OCI-LY1 (cell line): Measurements from ENCODE around the gene FANK1.

Source experiments
- EZH2 ChIP-seq: fragments of 200-600 bp; sonication (generic), shearing (Covaris generic); IDR thresholded peaks from 2 replicates; pipeline ENCODE4 v1.8.0; 2017; ENCODE audit warnings: borderline replicate concordance, mixed run types, mild to moderate bottlenecking, antibody characterized with exemption, low read length, moderate library complexity, mixed read lengths
- TF ChIP-seq, protein P1 (sequence below): fragments of 200-600 bp; sonication (generic), shearing (Covaris generic); IDR thresholded peaks from 2 replicates; pipeline ENCODE4 v1.5.1; 2017; ENCODE audit warnings: mild to moderate bottlenecking, antibody characterized with exemption, low read length, moderate library complexity, mixed read lengths

DNA sequence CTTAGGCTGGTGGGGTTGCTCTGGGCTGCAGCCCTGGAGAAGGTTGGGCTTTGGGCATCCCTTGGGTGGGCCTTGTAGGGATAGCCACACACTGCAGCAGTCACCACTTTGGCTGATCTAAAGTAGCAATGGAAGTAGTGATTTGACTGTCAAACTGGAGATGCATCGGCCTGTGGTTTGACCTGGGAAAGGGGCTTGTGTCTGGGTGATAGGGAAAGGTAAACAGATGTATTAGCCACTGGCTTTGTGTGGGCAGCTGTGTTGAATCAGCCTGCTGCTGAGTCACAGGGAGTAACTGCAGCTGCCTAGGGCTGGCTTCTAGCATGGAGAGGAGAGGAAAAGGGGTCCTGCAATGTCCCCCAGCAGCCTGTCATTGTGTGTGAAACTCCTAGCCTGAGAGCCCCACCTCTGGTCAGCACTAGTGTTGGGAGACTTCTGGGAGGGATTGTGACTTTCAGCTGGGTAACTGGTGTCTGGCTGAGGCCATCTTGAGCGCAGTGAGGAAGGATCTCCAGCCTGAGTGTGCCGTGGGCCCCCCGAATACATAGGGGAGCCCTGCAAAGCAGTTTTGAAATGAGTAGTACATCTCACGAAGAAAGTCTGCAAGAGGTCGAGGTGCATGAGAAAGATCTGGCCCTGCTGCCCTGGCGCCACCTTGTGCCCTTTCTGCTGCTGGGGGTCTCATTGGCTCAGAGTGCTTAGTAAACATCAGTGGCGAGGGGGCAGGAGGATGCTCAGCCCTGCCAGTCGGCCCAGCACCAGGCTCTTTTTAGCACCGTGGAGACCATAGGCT is 117.3 kb downstream of the FANK1 start:
- TF ChIP-seq EZH2: no peak
- TF ChIP-seq, protein P1, sequence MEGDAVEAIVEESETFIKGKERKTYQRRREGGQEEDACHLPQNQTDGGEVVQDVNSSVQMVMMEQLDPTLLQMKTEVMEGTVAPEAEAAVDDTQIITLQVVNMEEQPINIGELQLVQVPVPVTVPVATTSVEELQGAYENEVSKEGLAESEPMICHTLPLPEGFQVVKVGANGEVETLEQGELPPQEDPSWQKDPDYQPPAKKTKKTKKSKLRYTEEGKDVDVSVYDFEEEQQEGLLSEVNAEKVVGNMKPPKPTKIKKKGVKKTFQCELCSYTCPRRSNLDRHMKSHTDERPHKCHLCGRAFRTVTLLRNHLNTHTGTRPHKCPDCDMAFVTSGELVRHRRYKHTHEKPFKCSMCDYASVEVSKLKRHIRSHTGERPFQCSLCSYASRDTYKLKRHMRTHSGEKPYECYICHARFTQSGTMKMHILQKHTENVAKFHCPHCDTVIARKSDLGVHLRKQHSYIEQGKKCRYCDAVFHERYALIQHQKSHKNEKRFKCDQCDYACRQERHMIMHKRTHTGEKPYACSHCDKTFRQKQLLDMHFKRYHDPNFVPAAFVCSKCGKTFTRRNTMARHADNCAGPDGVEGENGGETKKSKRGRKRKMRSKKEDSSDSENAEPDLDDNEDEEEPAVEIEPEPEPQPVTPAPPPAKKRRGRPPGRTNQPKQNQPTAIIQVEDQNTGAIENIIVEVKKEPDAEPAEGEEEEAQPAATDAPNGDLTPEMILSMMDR: no peak
